ENCODE results near the gene TDRD9.

Gene TDRD9

GRCh38 chr14:104016873-104017650 is 88.8 kb downstream of the TDRD9 start:
- Histone ChIP-seq H3K4me3 (ENCODE audit: low read length) (no peak overlapping the region), H3K27me3 (replicated peaks; ENCODE audit: control insufficient read depth, insufficient read depth, low read length) (peaks cover 18% of the 10 kb centered on the region), H3K9me3 (ENCODE audit: control insufficient read depth, low read length) (no peaks in the 10 kb centered on the region), H3K9ac (ENCODE audit: low read length) (no peak overlapping the region), H3K4me1 (ENCODE audit: control insufficient read depth, insufficient read depth, low read length) (no peaks in the 10 kb centered on the region), H3K36me3 (ENCODE audit: control insufficient read depth, insufficient read depth, low read length, severe bottlenecking) (no peaks in the 10 kb centered on the region)
- DNase-seq (ENCODE audit: low read depth): peak; percentile 25

GRCh38 chr14:104019029-104019428 is 90.8 kb downstream of the TDRD9 start:
- DNase-seq (ENCODE audit: low read depth): no peak
- no peak overlapping the region for H3K4me3 ChIP-seq (ENCODE audit: low read length)

GRCh38 chr14:104019806-104020205 is 91.5 kb downstream of the TDRD9 start:
- H3K9ac ChIP-seq (ENCODE audit: low read length): no peak overlapping the region
- no peak overlapping the region for H3K4me3 ChIP-seq (ENCODE audit: low read length)
- peaks cover 11% of the 10 kb centered on the region for H3K4me1 ChIP-seq (ENCODE audit: control insufficient read depth, insufficient read depth, low read length)
- no peak for DNase-seq (ENCODE audit: low read depth)
- H3K36me3 ChIP-seq (ENCODE audit: control insufficient read depth, insufficient read depth, low read length, severe bottlenecking): no peaks in the 10 kb centered on the region
- H3K9me3 ChIP-seq (ENCODE audit: control insufficient read depth, low read length): no peaks in the 10 kb centered on the region
- peaks cover 18% of the 10 kb centered on the region for H3K27me3 ChIP-seq (replicated peaks; ENCODE audit: control insufficient read depth, insufficient read depth, low read length)

More at GRCh38 chr14:104019029-104019428, 90.8 kb downstream of the TDRD9 start:
- peaks cover 18% of the 10 kb centered on the region for H3K27me3 ChIP-seq (replicated peaks; ENCODE audit: control insufficient read depth, insufficient read depth, low read length)
- H3K36me3 ChIP-seq (ENCODE audit: control insufficient read depth, insufficient read depth, low read length, severe bottlenecking): no peaks in the 10 kb centered on the region
- no peak overlapping the region for H3K9ac ChIP-seq (ENCODE audit: low read length)
- H3K9me3 ChIP-seq (ENCODE audit: control insufficient read depth, low read length): no peaks in the 10 kb centered on the region
- peaks cover 9% of the 10 kb centered on the region for H3K4me1 ChIP-seq (ENCODE audit: control insufficient read depth, insufficient read depth, low read length)

- Histone ChIP-seq H3K27me3 (replicated peaks; ENCODE audit: control insufficient read depth, insufficient read depth, low read length) (peaks cover 18% of the 10 kb centered on the region), H3K36me3 (ENCODE audit: control insufficient read depth, insufficient read depth, low read length, severe bottlenecking) (no peaks in the 10 kb centered on the region), H3K4me1 (ENCODE audit: control insufficient read depth, insufficient read depth, low read length) (peaks cover 11% of the 10 kb centered on the region), H3K9me3 (ENCODE audit: control insufficient read depth, low read length) (no peaks in the 10 kb centered on the region), H3K9ac (ENCODE audit: low read length) (no peak overlapping the region), H3K4me3 (ENCODE audit: low read length) (no peak overlapping the region)
- DNase-seq (ENCODE audit: low read depth): no peak
Observed at GRCh38 chr14:104020471-104020870, 92.2 kb downstream of the TDRD9 start.

- H3K27me3 ChIP-seq (replicated peaks; ENCODE audit: control insufficient read depth, insufficient read depth, low read length): peaks cover 6% of the 10 kb centered on the region
Observed at GRCh38 chr14:104023325-104024055, 95.2 kb downstream of the TDRD9 start.

GRCh38 chr14:104025534-104025933 is 97.3 kb downstream of the TDRD9 start:
- peaks cover 16% of the 10 kb centered on the region for H3K27me3 ChIP-seq (replicated peaks; ENCODE audit: control insufficient read depth, insufficient read depth, low read length)

More at GRCh38 chr14:104023325-104024055, 95.2 kb downstream of the TDRD9 start:
- Histone ChIP-seq H3K4me3 (ENCODE audit: low read length) (peak overlapping the region; percentile 29), H3K9me3 (ENCODE audit: control insufficient read depth, low read length) (no peaks in the 10 kb centered on the region), H3K36me3 (ENCODE audit: control insufficient read depth, insufficient read depth, low read length, severe bottlenecking) (no peaks in the 10 kb centered on the region), H3K9ac (ENCODE audit: low read length) (no peak overlapping the region), H3K4me1 (ENCODE audit: control insufficient read depth, insufficient read depth, low read length) (peaks cover 11% of the 10 kb centered on the region)
- no peak for DNase-seq (ENCODE audit: low read depth)

GRCh38 chr14:104026024-104026423 is 97.8 kb downstream of the TDRD9 start:
- Histone ChIP-seq H3K27me3 (replicated peaks; ENCODE audit: control insufficient read depth, insufficient read depth, low read length) (peaks cover 16% of the 10 kb centered on the region), H3K4me1 (ENCODE audit: control insufficient read depth, insufficient read depth, low read length) (peaks cover 11% of the 10 kb centered on the region), H3K36me3 (ENCODE audit: control insufficient read depth, insufficient read depth, low read length, severe bottlenecking) (no peaks in the 10 kb centered on the region), H3K9me3 (ENCODE audit: control insufficient read depth, low read length) (no peaks in the 10 kb centered on the region), H3K4me3 (ENCODE audit: low read length) (no peak overlapping the region), H3K9ac (ENCODE audit: low read length) (no peak overlapping the region)
- no peak for DNase-seq (ENCODE audit: low read depth)

More at GRCh38 chr14:104025534-104025933, 97.3 kb downstream of the TDRD9 start:
- Histone ChIP-seq H3K9ac (ENCODE audit: low read length) (no peak overlapping the region), H3K9me3 (ENCODE audit: control insufficient read depth, low read length) (no peaks in the 10 kb centered on the region), H3K4me1 (ENCODE audit: control insufficient read depth, insufficient read depth, low read length) (peaks cover 11% of the 10 kb centered on the region), H3K36me3 (ENCODE audit: control insufficient read depth, insufficient read depth, low read length, severe bottlenecking) (no peaks in the 10 kb centered on the region), H3K4me3 (ENCODE audit: low read length) (no peak overlapping the region)
- no peak for DNase-seq (ENCODE audit: low read depth)

- Histone ChIP-seq H3K4me3 (ENCODE audit: low read length) (no peak overlapping the region), H3K9ac (ENCODE audit: low read length) (no peak overlapping the region), H3K9me3 (ENCODE audit: control insufficient read depth, low read length) (no peaks in the 10 kb centered on the region), H3K4me1 (ENCODE audit: control insufficient read depth, insufficient read depth, low read length) (no peaks in the 10 kb centered on the region), H3K36me3 (ENCODE audit: control insufficient read depth, insufficient read depth, low read length, severe bottlenecking) (no peaks in the 10 kb centered on the region), H3K27me3 (replicated peaks; ENCODE audit: control insufficient read depth, insufficient read depth, low read length) (peaks cover 45% of the 10 kb centered on the region)
- DNase-seq (ENCODE audit: low read depth): no peak
Observed at GRCh38 chr14:104030958-104031357, 102.7 kb downstream of the TDRD9 start.

GRCh38 chr14:104031384-104031783 is 103.1 kb downstream of the TDRD9 start:
- Histone ChIP-seq H3K9me3 (ENCODE audit: control insufficient read depth, low read length) (no peaks in the 10 kb centered on the region), H3K27me3 (replicated peaks; ENCODE audit: control insufficient read depth, insufficient read depth, low read length) (peaks cover 48% of the 10 kb centered on the region), H3K4me1 (ENCODE audit: control insufficient read depth, insufficient read depth, low read length) (no peaks in the 10 kb centered on the region), H3K9ac (ENCODE audit: low read length) (no peak overlapping the region), H3K36me3 (ENCODE audit: control insufficient read depth, insufficient read depth, low read length, severe bottlenecking) (no peaks in the 10 kb centered on the region), H3K4me3 (ENCODE audit: low read length) (no peak overlapping the region)
- no peak for DNase-seq (ENCODE audit: low read depth)

- no peaks in the 10 kb centered on the region for H3K36me3 ChIP-seq (ENCODE audit: control insufficient read depth, insufficient read depth, low read length, severe bottlenecking)
- H3K9ac ChIP-seq (ENCODE audit: low read length): no peak overlapping the region
- H3K9me3 ChIP-seq (ENCODE audit: control insufficient read depth, low read length): no peaks in the 10 kb centered on the region
- H3K4me3 ChIP-seq (ENCODE audit: low read length): no peak overlapping the region
- H3K4me1 ChIP-seq (ENCODE audit: control insufficient read depth, insufficient read depth, low read length): no peaks in the 10 kb centered on the region
- no peak for DNase-seq (ENCODE audit: low read depth)
- H3K27me3 ChIP-seq (replicated peaks; ENCODE audit: control insufficient read depth, insufficient read depth, low read length): peaks cover 61% of the 10 kb centered on the region
Observed at GRCh38 chr14:104034976-104035699, 106.9 kb downstream of the TDRD9 start.

- no peak for DNase-seq (ENCODE audit: low read depth)
- Histone ChIP-seq H3K9ac (ENCODE audit: low read length) (no peak overlapping the region), H3K4me3 (ENCODE audit: low read length) (no peak overlapping the region), H3K4me1 (ENCODE audit: control insufficient read depth, insufficient read depth, low read length) (no peaks in the 10 kb centered on the region), H3K36me3 (ENCODE audit: control insufficient read depth, insufficient read depth, low read length, severe bottlenecking) (no peaks in the 10 kb centered on the region), H3K27me3 (replicated peaks; ENCODE audit: control insufficient read depth, insufficient read depth, low read length) (peaks cover 71% of the 10 kb centered on the region), H3K9me3 (ENCODE audit: control insufficient read depth, low read length) (no peaks in the 10 kb centered on the region)
Observed at GRCh38 chr14:104036212-104036611, 108.0 kb downstream of the TDRD9 start.

All from adipocyte (in vitro differentiated cells).